Measurements from ENCODE around the gene ONECUT2. TPM values are rescaled to one million over a fixed set of nuclear protein-coding genes. Genes with fewer than 3 reads are reported as not detected.

Gene ONECUT2
- total and polyA plus RNA-seq, 2 experiments from 2014 or later = 0.03 TPM; not detected in 1

DNA sequence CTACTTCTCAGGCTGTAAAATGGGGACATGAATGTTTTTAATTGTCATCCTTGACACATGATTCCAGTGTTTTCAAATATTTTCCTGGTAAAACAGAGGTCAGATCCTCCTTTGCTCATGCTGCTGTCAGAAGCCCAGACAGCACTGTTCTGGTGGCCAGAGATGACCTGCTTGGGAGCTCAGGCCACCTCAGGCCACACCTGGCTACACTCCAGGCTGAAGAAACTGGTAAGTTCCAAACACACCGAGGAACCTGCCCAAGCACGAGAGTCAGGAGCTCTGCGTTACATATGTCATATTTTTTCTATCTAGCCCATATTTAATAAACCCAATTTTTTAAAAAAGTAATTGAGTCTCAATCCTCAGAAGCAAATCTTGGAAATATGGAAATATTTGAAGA is 103.4 kb downstream of the ONECUT2 start:
- H3K36me3 ChIP-seq = no peaks in the 10 kb centered on the region
- H3K27me3 ChIP-seq = no peaks in the 10 kb centered on the region
- no peak overlapping the region for H3K27ac ChIP-seq
- H3K9me3 ChIP-seq (ENCODE audit: low read depth) = no peaks in the 10 kb centered on the region
- H3K4me1 ChIP-seq (ENCODE audit: low read depth) = peaks cover 2% of the 10 kb centered on the region
- no peak for DNase-seq (ENCODE audit: low read depth in 1 of 2, low spot score in 1 of 2)
- TF ChIP-seq, protein P1, sequence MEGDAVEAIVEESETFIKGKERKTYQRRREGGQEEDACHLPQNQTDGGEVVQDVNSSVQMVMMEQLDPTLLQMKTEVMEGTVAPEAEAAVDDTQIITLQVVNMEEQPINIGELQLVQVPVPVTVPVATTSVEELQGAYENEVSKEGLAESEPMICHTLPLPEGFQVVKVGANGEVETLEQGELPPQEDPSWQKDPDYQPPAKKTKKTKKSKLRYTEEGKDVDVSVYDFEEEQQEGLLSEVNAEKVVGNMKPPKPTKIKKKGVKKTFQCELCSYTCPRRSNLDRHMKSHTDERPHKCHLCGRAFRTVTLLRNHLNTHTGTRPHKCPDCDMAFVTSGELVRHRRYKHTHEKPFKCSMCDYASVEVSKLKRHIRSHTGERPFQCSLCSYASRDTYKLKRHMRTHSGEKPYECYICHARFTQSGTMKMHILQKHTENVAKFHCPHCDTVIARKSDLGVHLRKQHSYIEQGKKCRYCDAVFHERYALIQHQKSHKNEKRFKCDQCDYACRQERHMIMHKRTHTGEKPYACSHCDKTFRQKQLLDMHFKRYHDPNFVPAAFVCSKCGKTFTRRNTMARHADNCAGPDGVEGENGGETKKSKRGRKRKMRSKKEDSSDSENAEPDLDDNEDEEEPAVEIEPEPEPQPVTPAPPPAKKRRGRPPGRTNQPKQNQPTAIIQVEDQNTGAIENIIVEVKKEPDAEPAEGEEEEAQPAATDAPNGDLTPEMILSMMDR (IDR thresholded peaks at IDR 0.05; ENCODE audit: low read depth, low read length) = no peak
- H3K4me3 ChIP-seq = no peak overlapping the region

DNA sequence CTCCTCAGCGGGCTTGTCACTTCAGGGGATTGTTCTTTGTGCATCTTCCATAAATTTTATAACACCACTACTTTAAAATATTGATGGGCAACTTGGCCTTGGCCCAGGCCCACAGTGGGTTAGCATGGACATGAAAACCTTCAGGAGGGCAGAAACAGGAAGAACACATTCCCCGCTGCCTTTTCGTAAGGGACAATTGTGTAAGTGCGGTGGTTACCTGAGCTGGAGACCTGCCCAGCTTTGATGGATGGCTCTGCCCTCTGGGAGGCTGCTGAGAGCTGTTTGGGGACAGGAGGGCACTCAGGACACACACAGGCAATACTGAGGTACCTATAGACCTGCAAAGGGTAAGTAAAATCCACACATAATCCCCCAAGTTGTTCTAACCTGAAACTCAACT is 104.5 kb downstream of the ONECUT2 start:
- H3K27ac ChIP-seq = no peak overlapping the region
- no peak overlapping the region for H3K4me3 ChIP-seq
- H3K4me1 ChIP-seq (ENCODE audit: low read depth) = no peaks in the 10 kb centered on the region
- no peak for DNase-seq (ENCODE audit: low read depth in 1 of 2, low spot score in 1 of 2)
- H3K27me3 ChIP-seq = no peaks in the 10 kb centered on the region
- no peaks in the 10 kb centered on the region for H3K9me3 ChIP-seq (ENCODE audit: low read depth)
- H3K36me3 ChIP-seq = no peaks in the 10 kb centered on the region
- TF ChIP-seq, protein P1 (IDR thresholded peaks at IDR 0.05; ENCODE audit: low read depth, low read length) = no peak

Other genes starting within 250 kb of the ONECUT2 start
- 0.07 TPM in 1 of 2 replicates, not detected in the other for gene ST8SIA3, start 82.8 kb upstream of the ONECUT2 start, total RNA-seq
- gene ST8SIA3, start 82.8 kb upstream of the ONECUT2 start, polyA plus RNA-seq = not detected in 2 replicates
- 91.2 and 94.5 TPM in 2 replicates for gene FECH, start 151.3 kb downstream of the ONECUT2 start, total RNA-seq
- 35.5 and 47.4 TPM in 2 replicates for gene FECH, start 151.3 kb downstream of the ONECUT2 start, polyA plus RNA-seq
- gene NARS1, start 186.5 kb downstream of the ONECUT2 start, total RNA-seq = 184 and 229 TPM in 2 replicates
- gene NARS1, start 186.5 kb downstream of the ONECUT2 start, polyA plus RNA-seq = 179 and 196 TPM in 2 replicates

All from cardiac muscle cell (in vitro differentiated cells and primary cell).